A549 (cell line): Measurements from ENCODE around the gene NOP53. TPM values are rescaled to one million over a fixed set of nuclear protein-coding genes. Genes with fewer than 3 reads are reported as not detected.

Source experiments
- ATAC-seq, 2 experiments: fragments of 200-7000 bp in 1 of 2; fragments of >200 bp in 1 of 2; cut with Nextera tagmentation in 1 of 2; cut with Tn5 transposase in 1 of 2; 3 replicates each; pipeline versions ENCODE4 v1.8.0 to v1.9.1; 2018 to 2020; ENCODE audit warnings: mild to moderate bottlenecking in 1 of 2, moderate library complexity in 1 of 2
- CTCF ChIA-PET: fragments of 300-600 bp; sonication (Branson Sonifier 250); formaldehyde crosslinking; extraction: SDS; loops from one replicate; lab custom pipeline; 2021; ENCODE audit warnings: antibody characterized with exemption, inconsistent platforms; lab: Yijun Ruan, JAX
- POLR2A ChIA-PET: fragments of 350-600 bp; formaldehyde crosslinking; extraction: SDS; loops from one replicate; lab custom pipeline; 2021; ENCODE audit warnings: antibody characterized with exemption, inconsistent platforms; lab: Yijun Ruan, JAX
- DNase-seq, 2 experiments: peaks; one replicate each; pipeline versions ENCODE4 v3.0.0 to v3.0.0-alpha.2; 2011 to 2016; ENCODE audit warnings: low read depth in 1 of 2, low spot score in 1 of 2
- FAIRE-seq: peaks from 2 replicates; lab custom pipeline; 2011; peaks lifted over from hg19 to GRCh38; lab: Jason Lieb, UNC
- H3K27ac ChIP-seq, 2 experiments: fragments of >200 bp; sonication (Bioruptor Twin); formaldehyde crosslinking; 3 replicates each; pipeline ENCODE4 v1.5.1; 2016 to 2017
- H3K4me1 ChIP-seq: fragments of >200 bp; sonication (Bioruptor Twin); formaldehyde crosslinking; 3 replicates; pipeline ENCODE4 v1.6.1; 2016
- H3K4me2 ChIP-seq: fragments of >200 bp; sonication (Bioruptor Twin); formaldehyde crosslinking; 3 replicates; pipeline ENCODE4 v1.6.1; 2016
- H3K4me3 ChIP-seq: fragments of >200 bp; sonication (Bioruptor Twin); formaldehyde crosslinking; 3 replicates; pipeline ENCODE4 v1.5.1; 2016
- H3K9me3 ChIP-seq: fragments of >200 bp; sonication (Bioruptor Twin); formaldehyde crosslinking; 3 replicates; pipeline ENCODE4 v1.6.1; 2016
- CBX8 ChIP-seq: fragments of 200-600 bp; sonication (generic); IDR thresholded peaks from 2 replicates; pipeline ENCODE4 v1.6.1; 2016
- CEBPB ChIP-seq, 2 experiments: fragments of >200 bp in 1 of 2; sonication (Bioruptor Twin) in 1 of 2; formaldehyde crosslinking in 1 of 2; IDR thresholded peaks; 2 replicates each; pipeline ENCODE4 v1.6.1; 2012 to 2016
- CHD2 ChIP-seq: fragments of 150-350 bp; IDR thresholded peaks from 2 replicates; pipeline ENCODE4 v1.6.1; 2014; ENCODE audit warnings: low read length; ENCODE audit not compliant: partially characterized antibody
- ELK1 ChIP-seq: fragments of 150-350 bp; IDR thresholded peaks from 2 replicates; pipeline ENCODE4 v1.6.1; 2014; ENCODE audit warnings: low read depth, mild to moderate bottlenecking, low read length
- FOSL2 ChIP-seq, 2 experiments: fragments of 450-650 bp in 1 of 2; fragments of >200 bp in 1 of 2; sonication (Bioruptor Twin) in 1 of 2; formaldehyde crosslinking; IDR thresholded peaks; 2 replicates each; pipeline versions ENCODE4 v1.5.0 to v1.6.1; 2016 to 2020; ENCODE audit warnings: mild to moderate bottlenecking in 1 of 2, moderate library complexity in 1 of 2
- FOXS1 ChIP-seq: fragments of 250-450 bp; sonication (Bioruptor Pico); IDR thresholded peaks from 2 replicates; pipeline ENCODE4 v1.5.0; 2020; ENCODE audit warnings: mild to moderate bottlenecking, moderate library complexity
- HEYL ChIP-seq: fragments of 250-450 bp; sonication (Bioruptor Pico); IDR thresholded peaks from 2 replicates; pipeline ENCODE4 v1.8.0; 2021; ENCODE audit warnings: mild to moderate bottlenecking, moderate library complexity
- HOXB13 ChIP-seq: fragments of 250-450 bp; sonication (Bioruptor Pico); IDR thresholded peaks from 2 replicates; pipeline ENCODE4 v1.5.0; 2020; ENCODE audit warnings: low read depth, mild to moderate bottlenecking, moderate library complexity
- JUN ChIP-seq, 2 experiments: fragments of >200 bp; sonication (Bioruptor Twin); formaldehyde crosslinking; IDR thresholded peaks; 2 replicates in 1 of 2; 3 replicates in 1 of 2; pipeline ENCODE4 v1.6.1; 2016 to 2017
- KDM5A ChIP-seq: fragments of 200-600 bp; sonication (generic); IDR thresholded peaks from 2 replicates; pipeline ENCODE4 v1.6.1; 2016; ENCODE audit warnings: antibody characterized with exemption, mild to moderate bottlenecking
- MAFK ChIP-seq: fragments of 450-650 bp; IDR thresholded peaks from 2 replicates; pipeline ENCODE4 v1.6.1; 2014; ENCODE audit not compliant: partially characterized antibody
- MAX ChIP-seq: IDR thresholded peaks from 2 replicates; pipeline ENCODE4 v1.6.1; 2012
- NPAS2 ChIP-seq: fragments of 250-450 bp; sonication (Bioruptor Pico); IDR thresholded peaks from 2 replicates; pipeline ENCODE4 v1.8.0; 2022; ENCODE audit warnings: mild to moderate bottlenecking, moderate library complexity, borderline replicate concordance
- RCOR1 ChIP-seq: fragments of 150-350 bp; IDR thresholded peaks from 2 replicates; pipeline ENCODE4 v1.6.1; 2014; ENCODE audit warnings: antibody characterized with exemption, low read length, low read depth
- TFCP2L1 ChIP-seq: fragments of 250-450 bp; sonication (Bioruptor Pico); IDR thresholded peaks from 2 replicates; pipeline ENCODE4 v1.5.0; 2021; ENCODE audit warnings: mild to moderate bottlenecking
- USF2 ChIP-seq: fragments of 450-650 bp; IDR thresholded peaks from 2 replicates; pipeline ENCODE4 v1.6.1; 2014; ENCODE audit warnings: antibody characterized with exemption
- WGBS: methylation state at CpG from one replicate; pipeline ENCODE4 v1.1.6; 2017; ENCODE audit errors: missing lambda C conversion rate; 5-methylcytosine and 5-hydroxymethylcytosine counted together
- polyA plus RNA-seq, 4 experiments: library from polyadenylated mRNA; depleted of rRNA in 3 of 4; stranded (reverse); fragments of >200 nt; fragmentation: RNase III in 1 of 4; extraction: RNeasy Plus Mini Kit Qiagen cat#74134 plus additional on column Dnase treatment in 1 of 4; gene quantifications; 2 replicates in 3 of 4; 3 replicates in 1 of 4; pipeline ENCODE4 v1.2.3, GENCODE V29; 2011 to 2017

The NOP53 gene
- polyA plus RNA-seq, 2 of the 4 experiments (the other 2 are of a cell fraction) = 135 to 182 TPM

GRCh38 chr19:47720669-47721422, 24.5 kb upstream of the NOP53 start:
- no peaks in the 10 kb centered on the region for H3K9me3 ChIP-seq
- H3K4me2 ChIP-seq = no peak overlapping the region; the same call in 2 of the 3 replicates
- POLR2A ChIA-PET = no interaction called here
- peak overlapping the region; percentile 96 to 99; a peak in 4 of 6 replicates for H3K27ac ChIP-seq
- 87% methylated on average over 14 of the region's 14 CpGs for WGBS
- ATAC-seq (no peak), DNase-seq (no peak), FAIRE-seq (peak; percentile 46)
- H3K4me3 ChIP-seq = no peak overlapping the region
- TF ChIP-seq RCOR1 = no peak
- TF ChIP-seq CEBPB (IDR thresholded peaks at IDR 0.05) = no peak
- TF ChIP-seq HEYL (CRISPR knock-in tag) = no peak
- no peak for TF ChIP-seq ELK1
- TF ChIP-seq FOXS1 (CRISPR knock-in tag) = no peak
- TF ChIP-seq HOXB13 = no peak
- CTCF ChIA-PET = interaction anchor here (5.5 to 42.0 kb wide), 2 partner anchors 12 to 23 kb away, joined by 64 to 1389 read pairs; partner anchors contain the start of genes EHD2 and NOP53
- H3K4me1 ChIP-seq = peaks cover 64% of the 10 kb centered on the region

- ChIA-PET POLR2A (interaction anchor here (0.6 to 2.2 kb wide), 11 partner anchors 9 to 276 kb away, joined by 3 to 12 read pairs (median 5); partner anchors contain the start of genes EHD2 and NOP53), CTCF (interaction anchor here (0.6 to 42.0 kb wide), 12 partner anchors 9 to 1750 kb away, joined by 3 to 1389 read pairs (median 7); partner anchors contain the start of genes EHD2 and NOP53)
- peak; percentile 35 to 49; a peak in 3 of 6 replicates for ATAC-seq
- peak overlapping the region; percentile 13; the same call in 1 of the 3 replicates for H3K4me3 ChIP-seq
- peak overlapping the region; percentile 75 to 90 for H3K27ac ChIP-seq
- DNase-seq = peak in 1 of 2 experiments; percentile 92
- peak overlapping the region; percentile 76 for H3K4me2 ChIP-seq
- peaks cover 85% of the 10 kb centered on the region for H3K4me1 ChIP-seq
- no peaks in the 10 kb centered on the region for H3K9me3 ChIP-seq
- WGBS = 12% methylated on average over 7 of the region's 7 CpGs
- FAIRE-seq = no peak
- TF ChIP-seq USF2 (no peak), TFCP2L1 (CRISPR knock-in tag) (no peak), NPAS2 (CRISPR knock-in tag) (no peak), CEBPB (IDR thresholded peaks at IDR 0.05) (peak; percentile 93 to 98), JUN (IDR thresholded peaks at IDR 0.05) (peak in 1 of 2 experiments; percentile 8; a peak in 1 of 5 replicates), FOSL2 (IDR thresholded peaks at IDR 0.05) (no peak), FOSL2 (CRISPR knock-in tag; IDR thresholded peaks at IDR 0.05) (peak; percentile 45), MAX (peak; percentile 49), CBX8 (no peak), MAFK (no peak)
Measured at GRCh38 chr19:47723581-47723940, 21.8 kb upstream of the NOP53 start.

GRCh38 chr19:47725759-47726401, 19.5 kb upstream of the NOP53 start:
- DNase-seq = peak in 1 of 2 experiments; percentile 53
- TF ChIP-seq MAFK (no peak), CHD2 (no peak), CEBPB (IDR thresholded peaks at IDR 0.05) (peak in 1 of 2 experiments; percentile 75; a peak in 2 of 4 replicates), KDM5A (no peak)
- TF ChIP-seq, all 56 proteins: peak for 1

More at GRCh38 chr19:47725759-47726401, 19.5 kb upstream of the NOP53 start:
- Histone ChIP-seq H3K4me2 (0 out of 3 replicates have a peak overlapping the region, but pooled peaks have one; percentile 3), H3K4me1 (peaks cover 80% of the 10 kb centered on the region), H3K27ac (peak overlapping the region; percentile 38 to 94), H3K4me3 (no peak overlapping the region), H3K9me3 (no peaks in the 10 kb centered on the region)
- ATAC-seq (no peak), FAIRE-seq (no peak)
- 89% methylated on average over 48 of the region's 48 CpGs for WGBS
- ChIA-PET CTCF (interaction anchor here (0.7 to 42.0 kb wide), 5 partner anchors 11 to 18 kb away, joined by 3 to 1389 read pairs (median 5); partner anchors contain the start of genes EHD2 and NOP53), POLR2A (no interaction called here)
